Heart left ventricle (tissue), 16 donors: Measurements from ENCODE around the gene PACRG. TPM values are rescaled to one million over a fixed set of nuclear protein-coding genes. Genes with fewer than 3 reads are reported as not detected.

Experiments used
- ATAC-seq, 4 donors: fragments of 200-7000 bp; cut with Tn5 transposase; one replicate each; pipeline ENCODE4 v1.9.1; 2020 to 2022; ENCODE audit warnings: moderate library complexity in 4 of 4, mild to moderate bottlenecking in 3 of 4, moderate number of reproducible peaks in 1 of 4
- DNase-seq, 5 donors: peaks; one replicate each; pipeline ENCODE4 v3.0.0-alpha.2; 2020
- H3K27ac ChIP-seq, 12 donors: fragments of 200-600 bp; sonication (generic) in 4 of 12; one replicate each; pipeline versions ENCODE4 v1.5.0 to v1.8.0; 2016 to 2022; ENCODE audit warnings: mild to moderate bottlenecking in 2 of 12
- H3K27me3 ChIP-seq, 9 donors: fragments of 200-600 bp; sonication (generic) in 2 of 9; one replicate each; pipeline versions ENCODE4 v1.5.1 to v1.8.0; 2016 to 2022; ENCODE audit warnings: mild to moderate bottlenecking in 3 of 9
- H3K36me3 ChIP-seq, 9 donors: fragments of 200-600 bp; sonication (generic) in 2 of 9; one replicate each; pipeline versions ENCODE4 v1.5.0 to v1.8.0; 2018 to 2022; ENCODE audit warnings: mild to moderate bottlenecking in 2 of 9
- H3K4me1 ChIP-seq, 12 donors: fragments of 200-600 bp; sonication (generic) in 4 of 12; one replicate each; pipeline versions ENCODE4 v1.5.0 to v1.8.0; 2016 to 2022; ENCODE audit warnings: mild to moderate bottlenecking in 3 of 12
- H3K4me3 ChIP-seq, 12 donors: fragments of 200-600 bp; sonication (generic) in 4 of 12; one replicate each; pipeline versions ENCODE4 v1.5.0 to v1.8.0; 2017 to 2022; ENCODE audit warnings: mild to moderate bottlenecking in 9 of 12, moderate library complexity in 4 of 12
- H3K9me3 ChIP-seq, 12 donors: fragments of 200-600 bp; sonication (generic) in 4 of 12; one replicate each; pipeline versions ENCODE4 v1.5.0 to v1.8.0; 2016 to 2022; ENCODE audit warnings: mild to moderate bottlenecking in 1 of 12
- POLR2A ChIP-seq, 2 donors: fragments of 450-650 bp; IDR thresholded peaks; one replicate each; pipeline ENCODE4 v1.6.1; 2017; ENCODE audit warnings: antibody characterized with exemption in 2 of 2, mild to moderate bottlenecking in 2 of 2, moderate library complexity in 2 of 2
- WGBS, 4 donors: extraction: QIAGEN DNeasy Blood & Tissue Kit in 2 of 4; methylation state at CpG; one replicate each; pipeline versions ENCODE4 v1.1.5 to v1.1.7; 2013 to 2018; 5-methylcytosine and 5-hydroxymethylcytosine counted together
- intact Hi-C, 10 donors: fragments of 100-400 bp; cut with DNase I; formaldehyde crosslinking; loops; one replicate each; pipeline versions ENCODE4 v1.11.1 to v1.14.2; 2022
- polyA plus RNA-seq, 2 donors: library from polyadenylated mRNA; stranded (reverse); fragments of 200-250 nt; gene quantifications; one replicate each; pipeline ENCODE4 v1.2.3, GENCODE V29; 2013
- total RNA-seq, 9 donors: library from RNA; depleted of rRNA in 2 of 9; stranded (reverse); fragments of >200 nt in 2 of 9; fragmentation: NEBNext Ultra II Directional in 3 of 9; extraction: Animal tissue kit (Norgen Biotek cat#: 25700) in 3 of 9; gene quantifications; one replicate each; pipeline versions ENCODE4 v1.1.0 to v1.2.4, GENCODE V29; 2016 to 2023
- TF ChIP-seq, protein P1 (sequence below), 12 donors: fragments of 200-600 bp; sonication (generic) in 4 of 12; IDR thresholded peaks; one replicate each; pipeline versions ENCODE4 v1.5.0 to v1.8.0; 2018 to 2022; ENCODE audit warnings: antibody characterized with exemption in 12 of 12, mild to moderate bottlenecking in 5 of 12
- donor health status: ischemic (EF 13 %, LVEDD 7.1; RV severe dilation, severe dysfunction).
- donor health status: healthy with polysubstance abuse.
- donor health status: DM: no; HTN: yes; CAD: no.
- donor health status: DM: no; HTN: no; CAD: no.
- donor health status: ischemic (EF 25% LVEDD 6.9; RV normal size, moderate dysfunction).
- donor health status: ischemic (EF 25% LVEDD 5.7; RV mildly dilated, moderate dysfunction).
- donor health status: healthy.
- donor health status: DM: yes; HTN: yes; CAD: no.
- donor health status: ischemic (EF 35%, LVEDD 5.7; RV mildly dilated, moderate dysfunction).
- donor health status: nonischemic (EF 11% LVEDD 7.7; RV severe dilation, severe dysfunction).
- donor health status: DM: yes; HTN: yes; CAD: no.
- donor health status: PGD.
- donor health status: ischemic (EF 29% LVEDD 5.4; RV normal size, mild dysfunction).
- donor health status: nonischemic (EF 23%, LVEDD 6.1; RV moderate dilation, normal function).

Gene PACRG
- total and polyA plus RNA-seq, 11 donors: 2.0 to 83.3 (median 11.8) TPM

DNA sequence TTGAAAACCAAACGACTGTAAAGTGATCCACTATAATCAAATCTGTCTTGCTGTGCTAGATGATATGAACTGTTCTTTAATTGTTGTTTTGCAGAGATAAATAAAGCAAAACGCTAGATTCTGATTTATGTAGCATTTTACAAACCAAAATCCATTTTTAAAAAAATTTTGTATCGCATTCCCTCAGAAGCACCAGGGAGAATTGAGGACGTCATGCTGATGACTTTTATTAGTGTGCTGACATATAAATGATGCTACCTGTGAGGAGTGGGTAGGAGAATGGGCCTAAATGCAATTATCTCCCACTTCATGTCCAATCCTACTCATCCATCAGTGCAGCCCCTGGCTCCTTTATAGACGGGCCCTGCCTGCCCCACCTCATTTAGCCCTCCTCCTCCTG lies 282.4 kb downstream of the PACRG start:
- Histone ChIP-seq H3K27ac (no peak overlapping the region), H3K4me3 (no peak overlapping the region), H3K27me3 (no peaks in the 10 kb centered on the region), H3K36me3 (no peaks in the 10 kb centered on the region), H3K4me1 (no peaks in the 10 kb centered on the region), H3K9me3 (peaks cover 0 to 8% (median 0%) of the 10 kb centered on the region in 12 donors)
- WGBS, 4 donors: 84 to 89% (median 85%) methylated on average over 5 of the region's 5 CpGs
- TF ChIP-seq, protein P1, sequence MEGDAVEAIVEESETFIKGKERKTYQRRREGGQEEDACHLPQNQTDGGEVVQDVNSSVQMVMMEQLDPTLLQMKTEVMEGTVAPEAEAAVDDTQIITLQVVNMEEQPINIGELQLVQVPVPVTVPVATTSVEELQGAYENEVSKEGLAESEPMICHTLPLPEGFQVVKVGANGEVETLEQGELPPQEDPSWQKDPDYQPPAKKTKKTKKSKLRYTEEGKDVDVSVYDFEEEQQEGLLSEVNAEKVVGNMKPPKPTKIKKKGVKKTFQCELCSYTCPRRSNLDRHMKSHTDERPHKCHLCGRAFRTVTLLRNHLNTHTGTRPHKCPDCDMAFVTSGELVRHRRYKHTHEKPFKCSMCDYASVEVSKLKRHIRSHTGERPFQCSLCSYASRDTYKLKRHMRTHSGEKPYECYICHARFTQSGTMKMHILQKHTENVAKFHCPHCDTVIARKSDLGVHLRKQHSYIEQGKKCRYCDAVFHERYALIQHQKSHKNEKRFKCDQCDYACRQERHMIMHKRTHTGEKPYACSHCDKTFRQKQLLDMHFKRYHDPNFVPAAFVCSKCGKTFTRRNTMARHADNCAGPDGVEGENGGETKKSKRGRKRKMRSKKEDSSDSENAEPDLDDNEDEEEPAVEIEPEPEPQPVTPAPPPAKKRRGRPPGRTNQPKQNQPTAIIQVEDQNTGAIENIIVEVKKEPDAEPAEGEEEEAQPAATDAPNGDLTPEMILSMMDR (IDR thresholded peaks at IDR 0.05): no peak
- no peak for TF ChIP-seq POLR2A (IDR thresholded peaks at IDR 0.05)
- DNase-seq: no peak
- ATAC-seq: no peak
- intact Hi-C loops: no loop called here

- Histone ChIP-seq H3K27ac (no peak overlapping the region), H3K27me3 (no peaks in the 10 kb centered on the region), H3K4me1 (peaks cover 0 to 8% (median 0%) of the 10 kb centered on the region in 12 donors), H3K9me3 (peaks cover 0 to 10% (median 0%) of the 10 kb centered on the region in 12 donors), H3K4me3 (no peak overlapping the region), H3K36me3 (no peaks in the 10 kb centered on the region)
- 76 to 86% (median 82%) methylated on average over 1 of the region's 1 CpG for WGBS, 4 donors
- ATAC-seq: no peak
- DNase-seq: no peak
- intact Hi-C loops: no loop called here
- no peak for TF ChIP-seq POLR2A (IDR thresholded peaks at IDR 0.05)
- TF ChIP-seq, protein P1 (IDR thresholded peaks at IDR 0.05): no peak
Measured at GRCh38 chr6:163014736-163015135, 287.0 kb downstream of the PACRG start.

- intact Hi-C loops: no loop called here
- no peak for TF ChIP-seq POLR2A (IDR thresholded peaks at IDR 0.05)
- TF ChIP-seq, protein P1 (IDR thresholded peaks at IDR 0.05): no peak
- peaks cover 0 to 8% (median 0%) of the 10 kb centered on the region in 12 donors for H3K4me1 ChIP-seq
- H3K27me3 ChIP-seq: no peaks in the 10 kb centered on the region
- 91 to 98% (median 94%) methylated on average over 1 of the region's 1 CpG for WGBS, 4 donors
- H3K4me3 ChIP-seq: no peak overlapping the region
- no peak overlapping the region for H3K27ac ChIP-seq
- no peak for ATAC-seq
- no peaks in the 10 kb centered on the region for H3K36me3 ChIP-seq
- peaks cover 0 to 10% (median 0%) of the 10 kb centered on the region in 12 donors for H3K9me3 ChIP-seq
- no peak for DNase-seq
Measured at GRCh38 chr6:163017801-163018200, 290.0 kb downstream of the PACRG start.

DNA sequence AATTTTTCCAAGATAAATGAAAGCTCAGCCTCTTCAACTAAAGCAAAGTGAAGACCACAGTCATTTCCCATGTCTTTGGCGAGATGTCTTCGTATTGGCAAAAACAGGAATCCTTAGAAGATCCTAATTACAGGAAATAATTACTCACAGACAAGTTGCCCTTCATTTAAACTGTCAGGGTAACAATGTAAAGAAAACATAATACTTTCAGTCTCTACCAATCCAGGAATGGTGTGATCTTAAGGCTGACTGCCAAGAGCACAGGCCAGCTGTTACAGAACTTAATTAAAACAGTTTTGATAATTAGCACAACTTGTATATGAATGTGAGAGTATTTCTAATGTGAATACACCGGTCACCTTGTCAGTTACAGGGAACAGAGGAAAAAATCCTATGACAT lies 292.2 kb downstream of the PACRG start:
- Histone ChIP-seq H3K36me3 (no peaks in the 10 kb centered on the region), H3K4me1 (peaks cover 0 to 8% (median 0%) of the 10 kb centered on the region in 12 donors), H3K9me3 (peaks cover 0 to 21% (median 8%) of the 10 kb centered on the region in 12 donors), H3K27me3 (no peaks in the 10 kb centered on the region), H3K27ac (no peak overlapping the region), H3K4me3 (no peak overlapping the region)
- ATAC-seq (no peak), DNase-seq (no peak)
- intact Hi-C loops: no loop called here
- TF ChIP-seq POLR2A (IDR thresholded peaks at IDR 0.05): no peak
- TF ChIP-seq, protein P1 (IDR thresholded peaks at IDR 0.05): no peak
- WGBS, 4 donors: 65 to 72% (median 68%) methylated on average over 3 of the region's 3 CpGs
